GM19463 (cell line): Measurements from ENCODE around the gene SAMD14.

Experiments used
- ATAC-seq: cut with Tn5 transposase; IDR thresholded peaks from one replicate; pipeline ENCODE4 v1.9.1; 2021; ENCODE audit warnings: mild to moderate bottlenecking, moderate library complexity; ENCODE audit not compliant: unreplicated experiment

The SAMD14 gene

DNA sequence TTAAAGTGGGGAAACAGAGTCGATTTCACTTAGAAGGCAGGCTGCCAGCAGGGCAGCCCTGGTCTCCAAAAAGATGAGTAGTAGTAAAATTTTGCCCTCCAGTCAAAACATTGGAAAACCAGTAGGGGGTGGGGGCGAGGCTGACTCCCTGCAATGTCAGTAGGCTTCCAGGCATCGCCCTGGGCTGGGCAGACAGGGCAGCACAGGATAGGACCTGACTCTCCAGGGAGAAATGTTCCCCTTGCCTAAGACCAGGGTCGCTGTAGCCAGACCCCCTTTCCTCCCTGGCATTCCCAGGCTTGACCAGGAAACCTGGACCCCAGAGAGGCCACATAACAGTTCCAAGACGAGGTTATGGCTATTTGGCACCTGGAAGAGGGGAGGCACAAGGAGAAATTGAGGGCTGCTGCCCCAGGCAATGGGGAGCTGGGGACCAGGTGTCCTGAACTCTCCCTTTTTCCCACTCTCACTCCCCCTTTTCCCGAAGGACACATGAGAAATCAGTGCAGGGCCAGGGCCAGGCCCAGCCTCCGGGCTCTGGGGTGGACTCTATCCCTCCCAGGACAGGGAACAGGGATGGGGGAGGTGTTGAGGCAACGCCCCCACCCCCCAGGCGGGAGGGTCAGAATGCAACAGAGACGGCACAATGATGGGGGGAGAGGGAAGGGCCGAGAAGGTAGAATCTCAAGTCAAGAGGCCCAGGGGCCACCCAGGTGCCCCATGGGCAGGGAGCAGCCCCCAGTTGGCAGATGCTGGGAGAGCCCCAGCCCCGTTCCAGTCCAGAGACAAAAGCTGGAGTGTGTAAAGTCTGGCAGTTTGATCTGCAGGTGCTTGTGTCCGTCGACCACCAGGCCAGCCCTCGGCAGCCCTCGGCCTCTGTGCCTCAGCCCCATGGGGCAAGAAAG is 4.5 kb upstream of the SAMD14 start:
- no peak for ATAC-seq

GRCh38 chr17:50133769-50134099 is 3.8 kb upstream of the SAMD14 start:
- no peak for ATAC-seq

- ATAC-seq = no peak
Measured at GRCh38 chr17:50133028-50133768, 3.2 kb upstream of the SAMD14 start.

DNA sequence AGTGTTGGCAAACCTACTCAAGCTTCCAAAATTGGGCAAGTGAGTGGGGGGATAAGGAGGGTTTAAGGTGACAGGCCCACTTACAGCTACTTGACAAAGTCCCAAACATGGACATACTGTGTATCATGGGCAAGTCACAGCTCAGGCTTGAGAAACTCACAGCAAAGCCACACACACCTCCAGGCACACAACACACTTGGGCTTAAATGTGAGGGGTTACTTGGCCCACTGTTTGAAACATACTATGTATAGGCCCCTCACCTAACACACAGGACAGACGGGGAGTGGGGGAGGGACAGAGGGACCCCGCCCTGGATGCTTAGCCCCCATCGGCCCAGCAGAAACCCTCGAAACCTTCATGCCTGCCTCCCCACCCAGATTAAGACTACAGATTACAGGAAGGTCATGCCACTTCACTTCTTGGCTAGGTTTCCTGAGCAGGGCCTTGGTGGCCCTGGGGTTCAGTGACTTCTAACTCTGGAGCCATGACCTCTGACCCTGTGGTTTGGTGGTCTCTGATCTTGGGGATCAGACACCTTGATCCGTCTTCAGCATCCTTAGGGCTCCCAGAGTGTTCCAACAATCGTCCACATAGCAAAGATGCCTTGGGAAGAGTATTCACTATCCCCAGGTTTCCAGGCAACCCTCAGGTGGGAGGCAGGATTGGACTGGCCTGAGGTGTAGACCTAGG is 2.3 kb upstream of the SAMD14 start:
- no peak for ATAC-seq

GRCh38 chr17:50130559-50131305 is 772 bp upstream of the SAMD14 start:
- ATAC-seq = no peak

GRCh38 chr17:50129353-50129727 is 620 bp downstream of the SAMD14 start:
- no peak for ATAC-seq

GRCh38 chr17:50128441-50129352 is 1.3 kb downstream of the SAMD14 start:
- ATAC-seq = no peak

GRCh38 chr17:50127697-50128361 is 2.1 kb downstream of the SAMD14 start:
- no peak for ATAC-seq

DNA sequence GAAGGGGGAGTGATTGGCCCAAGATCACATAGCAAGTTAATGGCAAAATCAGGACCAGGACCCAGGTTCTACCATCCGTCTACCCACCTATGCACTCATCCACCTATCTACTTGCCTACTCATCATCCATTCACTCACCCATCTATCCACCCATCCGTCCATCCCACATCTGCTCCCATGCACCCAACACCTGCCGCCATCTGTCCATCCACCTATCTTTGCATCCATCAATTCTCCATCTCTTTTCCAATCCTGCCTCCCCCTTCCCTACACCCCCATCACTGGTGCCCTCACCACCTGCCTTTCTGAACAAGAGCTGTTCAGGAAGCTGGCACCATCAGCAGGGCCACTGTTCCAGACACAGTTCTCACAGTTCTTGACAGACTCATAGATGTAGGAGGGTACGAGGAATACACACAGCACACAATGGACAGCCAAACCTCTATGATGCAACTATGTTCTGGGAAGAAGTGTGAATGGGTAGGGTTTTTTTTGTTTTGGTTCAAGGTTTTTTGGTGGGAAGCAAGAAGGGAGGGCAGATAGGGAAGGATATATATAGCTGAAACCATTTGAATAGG is 4.5 kb downstream of the SAMD14 start:
- ATAC-seq = no peak

- no peak for ATAC-seq
Measured at GRCh38 chr17:50123649-50124349, 6.2 kb downstream of the SAMD14 start.

DNA sequence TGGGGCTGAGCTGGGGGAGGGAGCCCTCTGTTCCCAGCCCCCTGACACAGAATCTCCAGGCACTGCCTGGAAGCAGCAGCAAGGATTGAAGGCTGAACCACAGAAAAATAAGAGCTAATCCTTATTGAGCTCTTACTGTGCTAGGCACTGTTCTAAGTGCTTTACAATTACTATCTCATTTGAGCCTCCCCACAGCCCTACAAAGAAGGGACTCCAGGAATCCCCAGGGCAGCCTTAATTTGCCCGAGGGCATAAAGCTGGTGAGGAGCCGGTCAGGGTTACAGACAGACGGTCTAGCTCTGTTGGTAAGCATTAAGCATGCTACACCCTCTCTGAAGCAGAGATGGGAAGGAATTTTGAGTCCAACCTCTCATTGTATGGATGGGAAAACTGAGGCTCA is 7.0 kb downstream of the SAMD14 start:
- no peak for ATAC-seq

GRCh38 chr17:50120475-50121253 is 9.3 kb downstream of the SAMD14 start:
- no peak for ATAC-seq

GRCh38 chr17:50118828-50119218 is 11.1 kb downstream of the SAMD14 start:
- ATAC-seq = no peak

- no peak for ATAC-seq
Measured at GRCh38 chr17:50118076-50118827, 11.7 kb downstream of the SAMD14 start.

DNA sequence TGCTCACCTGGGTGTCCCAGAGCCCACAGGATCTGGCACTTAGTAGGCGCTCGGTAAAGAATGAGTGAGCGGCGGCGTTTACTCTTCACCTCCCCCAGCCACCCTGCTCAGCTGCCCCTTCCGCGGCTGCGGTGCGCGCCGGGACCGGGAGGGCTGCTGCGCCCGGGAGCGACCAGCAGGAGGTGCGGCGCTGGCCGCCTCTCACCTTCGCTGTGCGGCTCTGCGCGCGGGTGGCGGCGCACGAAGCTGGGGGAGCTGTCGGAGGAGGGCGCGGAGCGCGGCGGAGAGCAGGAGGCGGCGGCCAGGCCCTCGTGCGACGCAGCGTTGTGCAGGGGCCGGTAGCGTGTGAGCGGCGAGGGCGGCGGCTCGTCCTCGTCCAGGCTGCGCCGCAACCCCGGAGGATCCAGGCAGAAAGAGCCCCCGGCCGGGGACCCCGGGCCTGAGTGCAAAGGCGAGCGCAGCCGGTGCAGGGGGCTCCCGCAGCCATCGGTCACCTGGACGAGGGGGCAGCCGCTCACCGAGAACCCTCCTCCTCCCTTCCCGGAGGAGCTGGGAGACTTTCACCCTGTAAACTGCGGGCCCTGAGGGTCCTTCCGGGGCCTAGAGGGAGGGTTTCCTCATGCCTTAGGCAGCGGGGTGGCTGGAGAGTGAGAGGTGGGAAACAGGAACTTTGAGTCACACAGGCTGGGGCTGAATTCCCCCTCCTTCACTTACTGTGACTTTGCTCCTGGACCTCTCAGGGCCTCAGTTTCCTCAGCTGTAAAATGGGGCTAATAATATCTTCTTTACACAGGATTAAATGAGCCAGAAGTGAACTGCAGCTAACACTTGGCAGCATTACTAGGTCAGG is 12.5 kb downstream of the SAMD14 start:
- ATAC-seq = no peak

GRCh38 chr17:50115756-50116155 is 14.2 kb downstream of the SAMD14 start:
- no peak for ATAC-seq
